Fibroblast of lung (primary cell): ENCODE results near the gene CCDC92B. TPM values are rescaled to one million over a fixed set of nuclear protein-coding genes. Genes with fewer than 3 reads are reported as not detected.

Experiments
- DNase-seq, 2 donors: peaks; one replicate each; pipeline versions ENCODE4 v3.0.0 to v3.0.0-alpha.2; 2010; ENCODE audit warnings: low read depth in 2 of 2
- H2AFZ ChIP-seq: 2 replicates; pipeline ENCODE4 v1.5.1; 2012; ENCODE audit warnings: low read length, control low read depth, inconsistent platforms
- H3K27ac ChIP-seq: 2 replicates; pipeline ENCODE4 v1.5.1; 2011; ENCODE audit warnings: low read length, control low read depth; ENCODE audit not compliant: insufficient read depth
- H3K27me3 ChIP-seq: 2 replicates; pipeline ENCODE4 v1.5.1; 2011; ENCODE audit warnings: mild to moderate bottlenecking, low read length; ENCODE audit not compliant: control insufficient read depth, insufficient read depth
- H3K36me3 ChIP-seq: 2 replicates; pipeline ENCODE4 v1.5.1; 2011; ENCODE audit warnings: low read length; ENCODE audit not compliant: control insufficient read depth, insufficient read depth
- H3K4me1 ChIP-seq: 2 replicates; pipeline ENCODE4 v1.5.1; 2011; ENCODE audit warnings: low read length; ENCODE audit not compliant: control insufficient read depth, insufficient read depth; ENCODE audit errors: extremely low read depth
- H3K4me2 ChIP-seq: 2 replicates; pipeline ENCODE4 v1.5.1; 2011; ENCODE audit warnings: low read length, control low read depth; ENCODE audit not compliant: insufficient read depth; ENCODE audit errors: extremely low read depth
- H3K4me3 ChIP-seq, 4 experiments: fragments of 200-600 bp in 1 of 4; sonication (generic) in 1 of 4; replicated peaks in 1 of 4; 2 replicates each; pipeline ENCODE4 v1.5.1; 2011 to 2016; ENCODE audit warnings: low read length in 4 of 4, low read depth in 3 of 4, mild to moderate bottlenecking in 3 of 4, control low read depth in 2 of 4, inconsistent platforms in 1 of 4, mixed read lengths in 1 of 4; ENCODE audit not compliant: insufficient read depth in 1 of 4; ENCODE audit errors: control extremely low read depth in 1 of 4
- H3K79me2 ChIP-seq: 2 replicates; pipeline ENCODE4 v1.5.1; 2012; ENCODE audit warnings: mild to moderate bottlenecking, low read length, inconsistent platforms; ENCODE audit not compliant: control insufficient read depth, insufficient read depth
- H3K9ac ChIP-seq: 2 replicates; pipeline ENCODE4 v1.5.1; 2011; ENCODE audit warnings: mild to moderate bottlenecking, low read length, control low read depth; ENCODE audit not compliant: insufficient read depth
- H3K9me3 ChIP-seq: 2 replicates; pipeline ENCODE4 v1.5.1; 2012; ENCODE audit warnings: low read depth, low read length; ENCODE audit not compliant: control insufficient read depth, insufficient read depth
- H4K20me1 ChIP-seq: 2 replicates; pipeline ENCODE4 v1.5.1; 2011; ENCODE audit warnings: low read length; ENCODE audit not compliant: control insufficient read depth, insufficient read depth; ENCODE audit errors: extremely low read depth
- CTCF ChIP-seq, 2 donors: IDR thresholded peaks in 1 of 2; conservative IDR thresholded peaks in 1 of 2; 1 replicate in 1 of 2; 2 replicates in 1 of 2; pipeline ENCODE4 v1.5.1; 2011 to 2012; ENCODE audit warnings: low read length in 2 of 2, control low read depth in 1 of 2, inconsistent platforms in 1 of 2, low read depth in 1 of 2, mild to moderate bottlenecking in 1 of 2
- EZH2 ChIP-seq: IDR thresholded peaks from 2 replicates; pipeline ENCODE4 v1.5.1; 2012; ENCODE audit warnings: low read length, control low read depth, mild to moderate bottlenecking; ENCODE audit errors: missing control alignments
- polyA plus RNA-seq, 2 donors: library from polyadenylated mRNA; depleted of rRNA in 1 of 2; stranded (reverse) in 1 of 2; unstranded in 1 of 2; fragments of >200 nt; gene quantifications; 2 replicates each; pipeline ENCODE4 v1.2.1, GENCODE V29; 2011 to 2012; ENCODE audit warnings: missing spikeins in 1 of 2
- total RNA-seq: library from RNA; depleted of rRNA; stranded (reverse); fragments of >200 nt; gene quantifications from 2 replicates; pipeline ENCODE4 v1.2.1, GENCODE V29; 2014

Gene CCDC92B
- total and polyA plus RNA-seq, 2 donors (not counting 1 experiment from before 2014, with no cell fraction given): not detected

DNA sequence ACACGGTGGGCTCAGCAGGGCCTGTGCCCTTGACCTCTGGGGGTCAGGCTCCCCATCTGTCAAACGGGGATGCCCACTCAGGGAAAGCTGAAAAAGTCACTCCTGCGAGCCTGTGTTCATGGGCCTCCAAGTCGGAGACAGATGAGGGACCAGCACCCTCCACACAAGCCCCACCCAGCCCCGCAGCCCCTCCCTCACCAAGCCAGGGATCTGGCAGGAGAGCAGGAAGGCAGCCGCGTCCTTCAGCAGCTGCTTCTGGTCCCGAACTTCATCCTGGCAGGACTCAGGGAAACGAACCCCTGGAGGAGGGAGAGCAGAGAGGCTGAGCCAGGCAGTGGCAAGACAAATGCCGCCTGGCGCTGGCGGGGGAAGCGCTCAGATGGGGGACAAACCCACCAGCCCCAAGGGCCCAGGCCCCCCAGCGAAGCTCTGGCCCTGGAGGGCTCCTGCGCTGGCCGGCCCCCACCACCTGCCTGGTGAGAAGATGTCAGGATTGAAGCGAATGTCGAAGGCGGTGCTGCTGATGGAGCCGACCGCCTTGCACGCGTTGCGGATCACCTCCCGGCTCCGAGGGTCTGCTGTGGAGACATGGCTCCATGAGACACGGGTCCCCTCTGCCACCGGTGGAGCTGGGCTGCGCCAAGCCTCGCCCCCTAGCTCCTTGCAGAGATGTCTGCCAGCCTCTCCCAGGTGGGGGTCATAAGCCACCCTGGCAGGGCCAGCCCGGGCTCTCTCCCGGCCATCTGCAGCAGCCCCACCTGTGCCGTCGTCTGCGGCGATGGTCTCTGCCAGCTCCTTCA is 53.3 kb downstream of the CCDC92B start:
- H3K27me3 ChIP-seq: no peaks in the 10 kb centered on the region
- H3K4me3 ChIP-seq: no peak overlapping the region
- no peaks in the 10 kb centered on the region for H3K9me3 ChIP-seq
- H4K20me1 ChIP-seq: no peaks in the 10 kb centered on the region
- DNase-seq: no peak
- no peak for TF ChIP-seq CTCF (conservative IDR thresholded peaks at IDR 0.05 in 1 of 2, IDR thresholded peaks at IDR 0.05 in 1 of 2; ENCODE audit: low read depth in 1 of 2, low read length in 2 of 2)
- no peak for TF ChIP-seq EZH2
- peaks cover 25% of the 10 kb centered on the region for H3K36me3 ChIP-seq
- H3K79me2 ChIP-seq: no peaks in the 10 kb centered on the region
- H3K27ac ChIP-seq: no peak overlapping the region
- no peak overlapping the region for H2AFZ ChIP-seq
- no peaks in the 10 kb centered on the region for H3K4me1 ChIP-seq
- no peak overlapping the region for H3K4me2 ChIP-seq
- no peak overlapping the region for H3K9ac ChIP-seq

- H3K27me3 ChIP-seq: no peaks in the 10 kb centered on the region
These were observed 54.0 kb downstream of the CCDC92B start for GRCh38 chr17:2695243-2695960.

More at GRCh38 chr17:2695243-2695960, 54.0 kb downstream of the CCDC92B start:
- Histone ChIP-seq H3K27ac (no peak overlapping the region), H4K20me1 (no peaks in the 10 kb centered on the region), H3K4me2 (no peak overlapping the region), H3K9me3 (no peaks in the 10 kb centered on the region), H3K9ac (no peak overlapping the region), H3K4me3 (no peak overlapping the region), H3K4me1 (no peaks in the 10 kb centered on the region), H3K79me2 (no peaks in the 10 kb centered on the region), H3K36me3 (peaks cover 23% of the 10 kb centered on the region), H2AFZ (no peak overlapping the region)
- DNase-seq: no peak
- TF ChIP-seq CTCF (conservative IDR thresholded peaks at IDR 0.05 in 1 of 2, IDR thresholded peaks at IDR 0.05 in 1 of 2; ENCODE audit: low read depth in 1 of 2, low read length in 2 of 2): no peak
- no peak for TF ChIP-seq EZH2
